H1 (cell line): ENCODE results near the gene DUSP18. TPM values are rescaled to one million over a fixed set of nuclear protein-coding genes. Genes with fewer than 3 reads are reported as not detected.

Source experiments
- CTCF ChIA-PET: fragments of 300-600 bp; sonication (Branson Sonifier 250); formaldehyde crosslinking; loops from one replicate; lab custom pipeline; 2021; ENCODE audit not compliant: partially characterized antibody; lab: Charles Lee
- POLR2A ChIA-PET: fragments of 300-600 bp; sonication (Branson Sonifier 250); formaldehyde crosslinking; loops from one replicate; lab custom pipeline; 2021; ENCODE audit warnings: inconsistent platforms; ENCODE audit not compliant: partially characterized antibody; lab: Charles Lee
- DNase-seq, 2 experiments: peaks; one replicate each; pipeline versions ENCODE4 v3.0.0 to v3.0.0-alpha.2; 2010 to 2022; ENCODE audit warnings: low spot score in 2 of 2, low read depth in 1 of 2, mixed read lengths in 1 of 2
- FAIRE-seq: peaks from 2 replicates; lab custom pipeline; 2011; peaks lifted over from hg19 to GRCh38; lab: Jason Lieb, UNC
- H2AFZ ChIP-seq: 2 replicates; pipeline ENCODE4 v1.8.1; 2012; ENCODE audit warnings: low read length, inconsistent platforms
- H2AK5ac ChIP-seq: 2 replicates; pipeline ENCODE4 v1.6.1; 2013; ENCODE audit warnings: low read depth, low read length
- H2BK120ac ChIP-seq: replicated peaks from 2 replicates; pipeline ENCODE3; 2013; ENCODE audit warnings: low read depth, low read length, inconsistent platforms
- H2BK12ac ChIP-seq: 2 replicates; pipeline ENCODE4 v1.6.1; 2013; ENCODE audit warnings: low read depth, low read length
- H2BK15ac ChIP-seq: 2 replicates; pipeline ENCODE4 v1.6.1; 2013; ENCODE audit warnings: low read length
- H2BK20ac ChIP-seq: 2 replicates; pipeline ENCODE4 v1.6.1; 2013; ENCODE audit warnings: low read length
- H2BK5ac ChIP-seq: 2 replicates; pipeline ENCODE4 v1.6.1; 2013; ENCODE audit warnings: low read depth, low read length
- H3K14ac ChIP-seq: 2 replicates; pipeline ENCODE4 v1.6.1; 2013; ENCODE audit warnings: inconsistent platforms; ENCODE audit not compliant: insufficient read length
- H3K18ac ChIP-seq: 2 replicates; pipeline ENCODE4 v1.6.1; 2013; ENCODE audit warnings: low read length; ENCODE audit errors: extremely low read depth
- H3K23ac ChIP-seq: 2 replicates; pipeline ENCODE4 v1.6.1; 2013; ENCODE audit warnings: inconsistent platforms; ENCODE audit not compliant: insufficient read length
- H3K23me2 ChIP-seq: 2 replicates; pipeline ENCODE4 v1.6.1; 2013; ENCODE audit warnings: low read depth, low read length
- H3K27ac ChIP-seq: 2 replicates; pipeline ENCODE4 v1.6.1; 2011; ENCODE audit warnings: low read depth, low read length, inconsistent platforms
- H3K27me3 ChIP-seq, 4 experiments: replicated peaks in 1 of 4; 1 replicate in 1 of 4; 2 replicates in 3 of 4; pipeline versions ENCODE4 v1.6.1 to v1.8.1; 2011 to 2013; ENCODE audit warnings: low read length in 3 of 4, mild to moderate bottlenecking in 3 of 4, inconsistent platforms in 2 of 4, mixed read lengths in 2 of 4, moderate library complexity in 1 of 4; ENCODE audit not compliant: control insufficient read depth in 3 of 4, insufficient read depth in 3 of 4; ENCODE audit errors: extremely low read depth in 1 of 4
- H3K36me3 ChIP-seq, 4 experiments: 2 replicates each; pipeline versions ENCODE4 v1.6.1 to v1.8.1; 2011 to 2013; ENCODE audit warnings: mild to moderate bottlenecking in 4 of 4, low read length in 3 of 4, moderate library complexity in 2 of 4, control low read depth in 1 of 4, inconsistent platforms in 1 of 4; ENCODE audit not compliant: insufficient read depth in 4 of 4, control insufficient read depth in 2 of 4
- H3K4ac ChIP-seq: replicated peaks from 2 replicates; pipeline ENCODE3; 2013; ENCODE audit warnings: low read length, low read depth, mixed read lengths, inconsistent platforms; ENCODE audit not compliant: insufficient read length
- H3K4me1 ChIP-seq, 4 experiments: replicated peaks in 1 of 4; 1 replicate in 1 of 4; 2 replicates in 3 of 4; pipeline versions ENCODE4 v1.6.1 to v1.8.1; 2011 to 2013; ENCODE audit warnings: low read length in 3 of 4, inconsistent platforms in 2 of 4, mixed read lengths in 1 of 4; ENCODE audit not compliant: insufficient read depth in 4 of 4, control insufficient read depth in 3 of 4
- H3K4me2 ChIP-seq, 2 experiments: 2 replicates each; pipeline versions ENCODE4 v1.6.1 to v1.8.1; 2011 to 2013; ENCODE audit warnings: low read depth in 2 of 2, low read length in 2 of 2, control low read depth in 1 of 2, inconsistent platforms in 1 of 2, mild to moderate bottlenecking in 1 of 2; ENCODE audit not compliant: insufficient read depth in 1 of 2
- H3K4me3 ChIP-seq, 4 experiments: fragments of 200-600, 300-600 bp in 1 of 4; sonication (generic), shearing (Covaris generic), sonication (Bioruptor Twin) in 1 of 4; 2 replicates each; pipeline versions ENCODE4 v1.5.1 to v1.8.1; 2011 to 2016; ENCODE audit warnings: low read length in 4 of 4, low read depth in 3 of 4, control low read depth in 2 of 4, inconsistent platforms in 2 of 4, mild to moderate bottlenecking in 2 of 4, mixed read lengths in 1 of 4, moderate library complexity in 1 of 4; ENCODE audit not compliant: insufficient read depth in 2 of 4; ENCODE audit errors: extremely low read depth in 1 of 4
- H3K56ac ChIP-seq: replicated peaks from 2 replicates; pipeline ENCODE3; 2013; ENCODE audit warnings: low read depth, mild to moderate bottlenecking, mixed read lengths, low read length, inconsistent platforms; ENCODE audit not compliant: insufficient read length
- H3K79me1 ChIP-seq: 2 replicates; pipeline ENCODE4 v1.6.1; 2013; ENCODE audit warnings: low read depth, low read length, control low read depth
- H3K79me2 ChIP-seq, 2 experiments: 2 replicates each; pipeline versions ENCODE4 v1.6.1 to v1.8.1; 2012 to 2013; ENCODE audit warnings: low read length in 2 of 2, mild to moderate bottlenecking in 2 of 2, inconsistent platforms in 1 of 2; ENCODE audit not compliant: insufficient read depth in 2 of 2, control insufficient read depth in 1 of 2
- H3K9ac ChIP-seq, 4 experiments: replicated peaks in 1 of 4; 1 replicate in 1 of 4; 2 replicates in 3 of 4; pipeline versions ENCODE4 v1.6.1 to v1.8.1; 2011 to 2013; ENCODE audit warnings: low read depth in 3 of 4, low read length in 3 of 4, control low read depth in 2 of 4, mild to moderate bottlenecking in 2 of 4, moderate library complexity in 2 of 4, inconsistent platforms in 1 of 4; ENCODE audit errors: extremely low read depth in 1 of 4
- H3K9me3 ChIP-seq, 2 experiments: 2 replicates each; pipeline versions ENCODE4 v1.6.1 to v1.8.1; 2012 to 2013; ENCODE audit warnings: mild to moderate bottlenecking in 2 of 2, moderate library complexity in 2 of 2, control low read depth in 1 of 2, inconsistent platforms in 1 of 2, low read depth in 1 of 2, low read length in 1 of 2, mixed read lengths in 1 of 2; ENCODE audit not compliant: insufficient read depth in 2 of 2
- H4K20me1 ChIP-seq, 2 experiments: replicated peaks in 1 of 2; 2 replicates each; pipeline versions ENCODE3 to v1.8.1; 2011 to 2013; ENCODE audit warnings: inconsistent platforms in 2 of 2, low read length in 2 of 2, mild to moderate bottlenecking in 1 of 2; ENCODE audit not compliant: insufficient read depth in 2 of 2, control insufficient read depth in 1 of 2
- H4K5ac ChIP-seq: 2 replicates; pipeline ENCODE4 v1.6.1; 2013; ENCODE audit warnings: low read length, low read depth, mixed read lengths, inconsistent platforms; ENCODE audit not compliant: insufficient read length
- H4K8ac ChIP-seq: 2 replicates; pipeline ENCODE4 v1.8.0; 2013; ENCODE audit warnings: mild to moderate bottlenecking, moderate library complexity, low read length, inconsistent platforms; ENCODE audit not compliant: insufficient read depth; ENCODE audit errors: extremely low read depth
- H4K91ac ChIP-seq: replicated peaks from 2 replicates; pipeline ENCODE3; 2013; ENCODE audit warnings: low read length, mixed read lengths, inconsistent platforms; ENCODE audit not compliant: insufficient read length
- BRCA1 ChIP-seq: IDR thresholded peaks from 2 replicates; pipeline ENCODE4 v1.6.1; 2012; ENCODE audit warnings: low read depth, low read length, improper control_type of control experiment
- CBX5 ChIP-seq: fragments of 300-800, 300-1000 bp; sonication (generic); IDR thresholded peaks from 2 replicates; pipeline ENCODE4 v1.7.1; 2016; ENCODE audit warnings: antibody characterized with exemption, low read length, low read depth
- GTF2F1 ChIP-seq: IDR thresholded peaks from 2 replicates; pipeline ENCODE4 v1.6.1; 2012; ENCODE audit warnings: low read depth, low read length, improper control_type of control experiment, borderline replicate concordance
- NANOG ChIP-seq: IDR thresholded peaks from 2 replicates; pipeline ENCODE4 v1.6.1; 2011; ENCODE audit warnings: low read length, low read depth, mild to moderate bottlenecking, inconsistent platforms; ENCODE audit not compliant: insufficient read depth, poor library complexity, severe bottlenecking
- PHF8 ChIP-seq: fragments of 200-600 bp; sonication (generic); conservative IDR thresholded peaks from 2 replicates; pipeline ENCODE4 v1.7.1; 2012; ENCODE audit warnings: low read depth, mild to moderate bottlenecking, inconsistent platforms, low read length, moderate library complexity
- RAD21 ChIP-seq, 2 experiments: IDR thresholded peaks in 1 of 2; conservative IDR thresholded peaks in 1 of 2; 2 replicates each; pipeline ENCODE4 v1.6.1; 2011; ENCODE audit warnings: low read depth in 2 of 2, low read length in 2 of 2, improper control_type of control experiment in 1 of 2, inconsistent platforms in 1 of 2, mild to moderate bottlenecking in 1 of 2, moderate library complexity in 1 of 2
- RBBP5 ChIP-seq: IDR thresholded peaks from 2 replicates; pipeline ENCODE4 v1.7.1; 2012; ENCODE audit warnings: low read depth, mild to moderate bottlenecking, inconsistent platforms, low read length, moderate library complexity, borderline replicate concordance
- RNF2 ChIP-seq: fragments of 200-900, 300-1000 bp; sonication (generic); IDR thresholded peaks from 2 replicates; pipeline ENCODE4 v1.7.1; 2016; ENCODE audit warnings: borderline replicate concordance, low read depth, mild to moderate bottlenecking, antibody characterized with exemption, low read length; ENCODE audit not compliant: poor library complexity, severe bottlenecking; ENCODE audit errors: missing control alignments
- SP1 ChIP-seq: IDR thresholded peaks from 2 replicates; pipeline ENCODE4 v1.6.1; 2011; ENCODE audit warnings: low read depth, low read length
- SP2 ChIP-seq: IDR thresholded peaks from 2 replicates; pipeline ENCODE4 v1.6.1; 2012; ENCODE audit warnings: mild to moderate bottlenecking, low read length, inconsistent platforms
- ZNF274 ChIP-seq: IDR thresholded peaks from 2 replicates; pipeline ENCODE4 v1.7.0; 2012; ENCODE audit warnings: low read length, borderline replicate concordance; ENCODE audit errors: extremely low read depth
- WGBS, 2 experiments: shearing (Covaris generic) in 1 of 2; methylation state at CpG; one replicate each; pipeline versions ENCODE4 v1.1.6 to v1.1.7; 2013 to 2015; ENCODE audit warnings: low lambda C conversion rate in 2 of 2, mixed read lengths in 2 of 2, inconsistent platforms in 1 of 2, low coverage in 1 of 2, missing lambda C conversion rate in 1 of 2; ENCODE audit not compliant: insufficient replicate concordance in 2 of 2, insufficient coverage in 1 of 2, insufficient read length in 1 of 2; ENCODE audit errors: extremely low coverage in 1 of 2, missing lambda C conversion rate in 1 of 2; 5-methylcytosine and 5-hydroxymethylcytosine counted together
- polyA plus RNA-seq, 7 experiments: library from polyadenylated mRNA; depleted of rRNA in 3 of 7; stranded (reverse) in 5 of 7; unstranded in 2 of 7; fragments of >200 nt in 5 of 7; fragments of 200-250 nt in 2 of 7; gene quantifications; 1 replicate in 5 of 7; 2 replicates in 1 of 7; 4 replicates in 1 of 7; pipeline versions ENCODE4 v1.2.1 to v1.2.3, GENCODE V29; 2011 to 2013; ENCODE audit warnings: missing spikeins in 2 of 7, mixed read lengths in 2 of 7
- total RNA-seq: library from RNA; stranded (reverse); fragmentation: NEBNext Ultra II Directional; extraction: Animal tissue kit (Norgen Biotek cat#: 25700); gene quantifications from 2 replicates; pipeline ENCODE4 v1.2.1, GENCODE V29; 2021
- TF ChIP-seq, protein P1 (sequence below): IDR thresholded peaks from 2 replicates; pipeline ENCODE4 v1.6.1; 2012; ENCODE audit warnings: inconsistent platforms

DUSP18 gene
- total and polyA plus RNA-seq, 2 of the 8 experiments (the other 6 are each of a cell fraction or from before 2014, with no cell fraction given), result 2.6 to 7.3 TPM

DNA sequence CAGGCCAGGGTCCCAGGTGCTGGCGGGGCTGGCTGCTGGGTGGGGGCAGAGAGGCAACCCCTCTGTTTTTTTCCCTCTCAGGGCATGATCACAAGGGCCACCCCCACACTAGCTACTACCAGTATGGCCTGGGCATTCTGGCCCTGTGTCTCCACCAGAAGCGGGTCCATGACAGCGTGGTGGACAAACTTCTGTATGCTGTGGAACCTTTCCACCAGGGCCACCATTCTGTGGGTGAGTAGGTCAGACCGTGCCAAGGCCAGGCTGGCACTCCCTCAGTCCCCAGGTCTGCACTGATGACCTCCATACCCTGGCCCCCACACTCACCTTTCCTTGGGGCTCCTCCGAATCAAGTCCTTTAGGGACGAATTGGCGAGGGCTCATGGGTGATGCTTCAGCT lies 53.4 kb downstream of the DUSP18 start:
- DNase-seq (no peak), FAIRE-seq (no peak)
- Histone ChIP-seq H3K14ac (no peak overlapping the region), H3K4me2 (no peak overlapping the region), H3K79me2 (no peaks in the 10 kb centered on the region), H4K5ac (no peak overlapping the region), H2BK12ac (no peak overlapping the region), H2BK120ac (no peak overlapping the region), H3K9me3 (no peaks in the 10 kb centered on the region), H3K4me1 (peaks cover 0 to 4% (median under 1%) of the 10 kb centered on the region in 4 experiments; a peak in 2 of 7 replicates), H2BK20ac (no peak overlapping the region), H3K9ac (no peak overlapping the region), H3K79me1 (peaks cover 2% of the 10 kb centered on the region; the same call in 1 of the 2 replicates), H3K4me3 (no peak overlapping the region), H3K56ac (no peak overlapping the region), H2AFZ (no peak overlapping the region), H3K4ac (no peak overlapping the region), H3K27me3 (no peaks in the 10 kb centered on the region), H3K23ac (no peak overlapping the region), H2BK15ac (no peak overlapping the region), H3K23me2 (no peaks in the 10 kb centered on the region), H3K18ac (no peak overlapping the region), H2AK5ac (no peak overlapping the region), H2BK5ac (no peak overlapping the region), H4K20me1 (peaks cover 2 to 5% of the 10 kb centered on the region in 2 experiments), H3K27ac (no peak overlapping the region), H4K8ac (no peak overlapping the region), H4K91ac (no peak overlapping the region), H3K36me3 (peaks cover 11 to 65% (median 50%) of the 10 kb centered on the region in 4 experiments; a peak in 7 of 8 replicates)
- ChIA-PET CTCF (interaction anchor here (0.9 to 3.0 kb wide), 4 partner anchors 8 to 141 kb away, joined by 3 to 15 read pairs (median 4); no protein-coding TSS in a partner anchor), POLR2A (interaction anchor here (0.9 kb wide), 1 partner anchor 39 kb away, joined by 3 read pairs; no protein-coding TSS in a partner anchor)
- WGBS, 2 experiments, result 90% methylated on average over 7 of the region's 7 CpGs; no CpG with 5 or more reads in 1 of the 2 experiments
- TF ChIP-seq RAD21 (IDR thresholded peaks at IDR 0.05 in 1 of 2, conservative IDR thresholded peaks at IDR 0.05 in 1 of 2; ENCODE audit: low read depth in 2 of 2, low read length in 2 of 2) (no peak), SP1 (no peak), RNF2 (no peak), NANOG (no peak), CBX5 (no peak), PHF8 (no peak), RBBP5 (no peak), ZNF274 (no peak), GTF2F1 (no peak), SP2 (no peak), BRCA1 (no peak)
- TF ChIP-seq, protein P1, sequence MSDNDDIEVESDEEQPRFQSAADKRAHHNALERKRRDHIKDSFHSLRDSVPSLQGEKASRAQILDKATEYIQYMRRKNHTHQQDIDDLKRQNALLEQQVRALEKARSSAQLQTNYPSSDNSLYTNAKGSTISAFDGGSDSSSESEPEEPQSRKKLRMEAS, result no peak
